GM18520 (cell line): ENCODE results near the gene GALR3.
"Not testable (repeated sequence)": the region's sequence is repeated elsewhere in the genome, so short reads cannot be mapped to it uniquely, and the experiment has no call there.

ENCODE experiments used
- ATAC-seq: cut with Tn5 transposase; IDR thresholded peaks from one replicate; pipeline ENCODE4 v1.9.1; 2021; ENCODE audit not compliant: unreplicated experiment

GALR3 gene, protein sequence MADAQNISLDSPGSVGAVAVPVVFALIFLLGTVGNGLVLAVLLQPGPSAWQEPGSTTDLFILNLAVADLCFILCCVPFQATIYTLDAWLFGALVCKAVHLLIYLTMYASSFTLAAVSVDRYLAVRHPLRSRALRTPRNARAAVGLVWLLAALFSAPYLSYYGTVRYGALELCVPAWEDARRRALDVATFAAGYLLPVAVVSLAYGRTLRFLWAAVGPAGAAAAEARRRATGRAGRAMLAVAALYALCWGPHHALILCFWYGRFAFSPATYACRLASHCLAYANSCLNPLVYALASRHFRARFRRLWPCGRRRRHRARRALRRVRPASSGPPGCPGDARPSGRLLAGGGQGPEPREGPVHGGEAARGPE

DNA sequence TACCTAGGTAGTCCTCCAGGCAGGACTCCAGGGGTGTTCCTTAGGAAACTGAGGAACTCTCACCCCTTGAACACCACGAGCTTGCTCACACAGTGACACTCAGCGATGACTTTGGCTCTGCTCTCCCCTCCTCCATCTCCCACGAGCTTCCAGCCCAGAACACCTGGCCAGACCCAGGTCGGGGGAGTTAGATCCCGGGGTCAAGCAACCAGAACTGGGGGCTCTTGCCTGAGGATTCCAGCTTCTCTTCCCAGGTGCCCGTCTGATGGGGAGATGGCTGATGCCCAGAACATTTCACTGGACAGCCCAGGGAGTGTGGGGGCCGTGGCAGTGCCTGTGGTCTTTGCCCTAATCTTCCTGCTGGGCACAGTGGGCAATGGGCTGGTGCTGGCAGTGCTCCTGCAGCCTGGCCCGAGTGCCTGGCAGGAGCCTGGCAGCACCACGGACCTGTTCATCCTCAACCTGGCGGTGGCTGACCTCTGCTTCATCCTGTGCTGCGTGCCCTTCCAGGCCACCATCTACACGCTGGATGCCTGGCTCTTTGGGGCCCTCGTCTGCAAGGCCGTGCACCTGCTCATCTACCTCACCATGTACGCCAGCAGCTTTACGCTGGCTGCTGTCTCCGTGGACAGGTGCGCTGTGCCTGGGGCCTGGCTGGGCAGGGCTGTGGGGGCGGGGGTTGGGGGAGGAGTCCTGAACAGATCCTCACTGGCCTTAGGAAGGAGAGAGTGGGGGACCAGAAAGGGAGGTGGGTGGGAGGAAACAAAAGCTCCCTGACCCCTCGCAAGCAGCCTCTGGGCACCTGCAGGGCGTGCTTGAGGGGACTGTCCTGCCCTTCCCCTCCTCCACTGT is at the start of gene GALR3:
Gene GALR3 (plus strand): TSS at position 249 of the 852 bp plus-strand sequence. CDS start 25 bp downstream, at position 274.
- ATAC-seq = no peak

DNA sequence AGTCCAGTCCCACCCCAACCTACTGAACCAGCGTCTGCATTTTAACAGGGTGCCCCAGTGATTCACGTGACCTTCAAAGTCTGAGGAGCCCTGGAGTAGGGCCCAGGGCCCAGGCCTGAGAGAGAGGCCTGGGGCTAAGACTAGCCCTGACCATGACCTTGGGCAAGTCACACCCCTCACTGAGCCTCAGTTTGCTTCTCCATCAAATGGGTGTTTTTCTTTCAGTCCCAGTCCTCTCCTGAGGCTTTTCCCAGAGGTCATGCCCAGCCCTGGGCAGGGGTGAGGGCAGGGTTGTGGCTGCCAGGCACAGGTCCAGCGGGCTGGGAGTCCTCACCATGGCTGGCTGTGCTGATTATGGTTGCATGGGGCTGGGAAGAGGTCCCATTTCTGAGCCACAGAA is 48.5 kb upstream of the GALR3 start:
- ATAC-seq = no peak

DNA sequence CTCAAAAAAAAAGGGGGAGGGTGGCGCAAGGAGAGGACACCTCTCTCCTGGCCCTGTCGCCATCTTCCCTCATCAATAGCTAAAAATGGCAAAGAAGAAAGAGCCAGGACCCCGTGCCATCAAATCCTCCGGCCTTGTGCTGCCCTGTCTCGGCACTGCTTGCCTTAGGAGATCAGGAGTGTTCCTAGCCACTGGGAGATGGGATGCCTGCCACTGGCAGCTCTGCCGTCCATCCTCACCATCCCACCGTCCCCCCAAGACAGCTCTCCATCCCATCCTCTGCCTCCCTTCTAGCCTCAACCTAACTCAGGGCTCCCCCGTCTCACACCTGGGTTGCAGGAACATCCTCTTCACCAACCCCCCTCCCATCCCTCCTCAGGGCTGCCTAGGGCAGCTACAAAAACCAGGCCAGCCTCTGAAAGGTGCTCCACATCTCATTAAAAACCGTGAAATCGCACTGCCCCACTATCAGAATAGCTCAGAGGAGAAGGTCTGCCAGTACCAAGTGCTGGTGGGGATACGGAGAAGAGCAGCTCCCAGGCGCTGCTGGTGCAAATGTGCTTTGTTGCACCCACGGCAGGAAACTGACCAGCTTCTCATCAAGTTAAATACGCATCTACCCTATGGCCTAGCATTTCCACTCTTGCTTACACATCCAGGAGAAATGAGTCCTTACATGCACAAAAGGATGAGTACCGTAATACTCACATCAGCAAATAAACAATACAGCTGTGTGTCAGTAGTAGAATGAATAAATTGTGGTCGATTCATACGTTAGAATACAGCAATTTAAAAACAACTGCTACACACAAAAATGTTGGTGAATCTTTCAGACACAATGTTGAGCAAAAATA is 47.2 kb upstream of the GALR3 start:
- ATAC-seq = no peak

DNA sequence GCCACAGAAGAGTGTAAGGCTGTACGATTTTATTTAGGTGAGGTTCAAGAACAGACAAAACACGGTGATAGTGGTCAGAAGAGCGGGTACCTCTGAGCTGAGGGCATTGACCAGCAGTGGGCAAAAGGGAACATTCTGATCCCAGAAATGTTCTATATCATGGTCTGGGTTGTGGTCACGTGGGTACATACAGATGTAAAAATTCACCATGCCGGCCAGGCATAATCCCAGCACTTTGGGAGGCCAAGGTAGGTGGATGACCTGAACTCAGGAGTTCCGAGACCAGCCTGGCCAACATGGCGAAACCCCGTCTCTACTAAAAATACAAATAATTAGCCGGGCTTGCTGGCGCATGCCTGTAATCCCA is 46.6 kb upstream of the GALR3 start:
- ATAC-seq = no peak

DNA sequence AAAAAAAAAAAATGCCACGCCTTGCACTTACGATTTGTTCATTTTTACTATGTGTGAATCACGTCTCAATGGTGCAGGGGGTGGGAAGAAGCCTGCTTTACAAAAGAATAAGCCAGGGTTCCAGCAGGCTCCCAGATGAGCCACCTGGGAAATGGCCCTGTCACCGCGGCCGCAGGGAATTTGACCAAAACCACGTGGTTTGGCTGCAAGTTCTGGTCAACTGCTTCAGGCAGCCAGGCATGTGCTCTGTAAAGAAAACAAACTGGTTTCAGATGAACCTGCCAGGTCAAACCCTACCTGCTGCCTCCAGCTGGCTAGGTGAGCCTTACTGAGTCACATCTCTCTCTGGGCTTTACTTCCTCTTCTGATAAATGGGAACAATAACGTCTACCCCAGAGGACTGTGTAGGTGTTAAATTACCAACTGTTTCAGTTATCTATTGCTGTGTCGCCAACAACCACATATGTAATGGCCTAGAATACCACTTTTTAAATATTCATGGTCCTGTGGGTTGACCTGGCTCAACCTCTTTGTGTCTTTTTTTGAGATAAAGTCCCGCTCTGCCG is 46.0 kb upstream of the GALR3 start:
- ATAC-seq = peak; percentile 88

DNA sequence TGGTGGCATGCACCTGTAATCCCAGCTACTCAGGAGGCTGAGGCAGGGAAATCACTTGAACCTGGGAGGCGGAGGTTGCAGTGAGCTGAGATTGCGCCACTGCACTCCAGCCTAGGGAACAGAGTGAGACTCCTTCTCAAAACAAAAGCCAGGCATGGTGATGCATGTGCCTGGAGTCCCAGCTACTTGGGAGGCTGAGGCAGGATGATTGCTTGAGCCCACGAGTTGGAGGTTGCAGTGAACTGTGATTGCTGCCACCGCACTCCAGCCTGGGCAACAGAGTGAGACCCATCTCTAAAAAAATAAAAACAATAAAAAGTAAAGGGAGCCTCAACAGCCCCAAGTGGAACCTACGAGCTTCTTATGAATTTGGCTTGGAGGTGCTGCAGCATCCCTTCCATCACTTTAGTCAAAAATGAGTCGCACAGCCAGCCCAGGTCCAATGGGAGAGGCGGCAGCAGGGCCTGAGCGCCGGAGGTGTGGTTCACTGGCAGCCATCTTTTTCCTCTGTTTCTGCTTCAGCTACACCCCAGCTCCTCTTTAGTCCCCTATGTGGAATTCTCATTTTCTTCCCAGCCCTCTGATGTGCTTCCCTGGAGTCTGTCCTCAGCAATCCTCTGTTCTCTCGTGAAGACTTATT is 44.7 kb upstream of the GALR3 start:
- ATAC-seq = no peak

DNA sequence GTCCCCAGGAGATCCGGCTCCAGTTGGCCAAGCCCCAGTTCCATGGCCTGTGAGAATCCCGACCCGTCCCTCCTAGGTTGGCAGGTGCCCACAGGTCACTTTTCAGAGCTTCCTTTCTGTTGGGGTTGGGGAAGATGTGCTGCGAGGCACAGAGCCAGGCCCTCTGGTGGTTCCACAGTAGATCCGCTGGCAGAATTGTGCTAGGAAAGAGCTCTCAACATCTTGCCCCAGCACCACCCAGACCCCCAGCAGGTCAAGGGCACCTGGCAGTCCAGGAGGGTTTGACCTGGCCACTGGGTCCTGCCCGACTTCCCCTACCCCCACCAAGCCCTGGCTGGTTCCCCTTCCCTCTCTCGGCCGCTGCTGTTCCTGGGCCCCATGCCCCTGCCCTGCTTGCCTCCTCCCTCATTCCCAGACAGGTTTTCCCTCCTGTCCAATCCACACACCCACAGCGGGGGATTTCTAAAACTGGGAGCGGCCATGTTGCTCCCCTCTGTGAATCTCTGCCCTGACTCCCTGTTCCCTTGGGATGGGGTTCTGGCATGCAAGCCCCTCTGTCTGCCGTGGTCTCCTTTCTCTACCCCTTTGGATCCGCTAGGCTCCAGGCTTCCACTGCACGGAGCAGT is 41.6 kb upstream of the GALR3 start:
- ATAC-seq = no peak

DNA sequence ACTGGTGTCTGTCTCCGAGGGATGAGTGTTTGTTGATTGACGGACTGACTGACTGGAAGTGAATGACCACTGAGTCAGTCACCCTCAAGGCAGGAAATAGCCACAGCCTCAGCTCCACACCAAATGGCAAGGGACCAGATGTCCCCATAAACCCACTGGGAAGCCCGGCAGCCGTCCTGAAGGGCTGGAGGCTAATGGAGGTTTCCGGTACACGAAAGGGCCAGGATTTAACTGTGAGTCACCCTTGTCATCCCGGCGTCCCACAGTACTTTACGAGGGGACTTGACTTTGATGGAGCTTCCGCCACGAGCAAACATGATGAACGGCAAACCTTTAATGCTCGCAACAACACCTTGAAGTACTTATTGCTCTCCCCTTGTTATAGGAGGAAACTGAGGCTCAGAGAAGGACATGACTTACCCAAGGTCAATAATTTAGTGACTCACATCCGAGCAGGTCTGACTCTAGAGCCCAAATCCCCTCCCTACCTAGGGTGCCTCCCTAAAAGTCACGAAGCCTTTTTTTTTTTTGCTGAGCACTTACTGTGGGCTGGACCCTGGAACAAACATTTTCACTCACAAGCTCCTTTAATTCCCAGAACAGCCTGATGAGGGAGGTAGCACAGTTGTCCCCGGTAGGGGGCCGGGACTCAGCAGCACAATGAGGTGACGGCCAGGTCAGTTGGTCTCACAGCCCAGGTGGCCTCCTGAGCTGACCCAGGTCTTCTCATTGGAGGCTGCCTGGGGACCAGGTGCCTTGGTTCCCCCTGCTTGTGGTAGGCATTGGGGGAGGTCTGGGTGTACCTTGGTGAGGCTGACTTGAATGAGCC is 40.6 kb upstream of the GALR3 start:
- no peak for ATAC-seq

DNA sequence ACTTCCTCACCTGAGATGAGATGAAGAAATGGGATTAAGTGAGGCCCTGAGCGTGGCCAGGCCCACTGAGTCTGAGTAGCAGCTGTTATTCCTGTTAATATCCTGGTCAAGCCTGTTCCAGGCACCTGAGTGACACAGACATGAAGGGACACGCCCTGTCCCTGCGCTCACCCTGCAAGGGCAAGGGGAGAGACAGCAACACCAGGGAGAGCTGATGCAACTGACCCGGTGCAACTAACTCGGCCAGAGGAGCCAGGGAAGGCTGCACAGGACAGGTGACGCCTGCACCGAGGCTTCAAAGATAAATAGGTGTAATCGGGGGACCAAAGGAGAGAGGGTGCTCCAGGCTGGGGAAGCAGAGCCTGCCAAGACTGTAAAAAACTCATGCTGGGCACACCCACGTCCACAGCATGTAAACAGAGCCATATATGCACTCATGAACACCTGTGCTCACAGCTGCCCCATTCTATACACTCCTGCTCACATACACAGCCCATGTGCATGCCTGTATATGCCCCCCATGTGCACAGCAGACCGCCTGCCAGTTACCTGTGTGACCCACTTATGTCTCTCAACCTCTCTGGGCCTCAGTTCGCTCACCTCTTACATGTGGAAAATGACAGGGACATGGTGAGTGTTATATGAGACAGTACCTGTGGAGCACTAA is 38.2 kb upstream of the GALR3 start:
- no peak for ATAC-seq

DNA sequence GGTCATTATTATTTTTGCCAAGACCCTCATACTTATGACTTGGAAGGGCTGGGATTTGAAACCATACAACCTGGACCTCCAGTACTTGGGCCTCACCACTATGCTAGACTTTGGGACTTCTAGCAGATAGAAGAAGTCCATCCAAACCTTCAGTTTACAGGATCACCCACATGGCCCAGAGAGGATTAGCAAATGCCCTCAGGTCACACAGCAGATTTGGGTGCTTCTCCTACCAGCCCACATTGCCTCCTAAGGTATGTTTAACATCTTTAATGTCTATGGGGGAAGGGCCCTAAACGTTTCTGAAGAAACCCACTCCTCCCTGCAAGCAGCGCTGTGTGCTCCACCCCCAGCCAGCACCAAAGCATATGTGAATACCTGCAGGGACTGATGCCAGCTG is 32.9 kb upstream of the GALR3 start:
- ATAC-seq = no peak

DNA sequence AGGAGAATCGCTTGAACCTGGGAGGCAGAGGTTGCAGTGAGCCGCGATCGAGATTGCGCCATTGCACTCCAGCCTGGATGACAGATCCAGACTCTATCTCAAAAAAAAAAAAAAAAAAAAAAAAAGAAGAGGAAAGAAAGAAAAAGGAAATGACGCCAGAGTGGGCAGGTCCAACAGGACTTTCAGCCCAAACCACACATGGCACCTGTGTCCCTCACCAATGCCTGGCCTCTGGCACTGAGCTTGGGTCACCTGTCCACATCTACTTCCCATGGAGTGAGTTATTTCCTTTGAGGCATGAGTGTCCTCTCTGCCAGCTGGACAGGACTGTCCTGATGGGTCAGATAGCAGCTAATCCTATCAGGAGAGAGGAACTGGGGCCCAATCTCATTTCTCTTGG is 30.7 kb upstream of the GALR3 start:
- no peak for ATAC-seq

DNA sequence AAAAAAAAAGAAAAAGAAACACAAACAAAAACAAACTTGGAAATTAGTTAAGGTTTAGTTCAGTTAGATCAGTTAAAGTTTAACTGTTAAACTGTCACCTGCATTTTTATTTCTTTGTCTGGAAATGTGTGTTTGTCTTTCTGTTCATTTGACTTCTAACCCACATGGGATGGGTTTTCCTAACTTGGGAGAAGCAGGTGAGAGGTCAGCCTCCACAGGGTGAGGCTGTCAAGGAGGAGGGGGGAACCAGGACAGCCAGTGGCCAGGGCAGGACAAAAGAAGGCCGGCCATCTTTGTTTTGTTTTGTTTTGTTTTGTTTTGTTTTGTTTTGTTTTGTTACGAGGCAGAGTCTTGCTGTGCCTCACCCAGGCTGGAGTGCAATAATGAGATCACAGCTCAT is 28.8 kb upstream of the GALR3 start:
- ATAC-seq = no peak

DNA sequence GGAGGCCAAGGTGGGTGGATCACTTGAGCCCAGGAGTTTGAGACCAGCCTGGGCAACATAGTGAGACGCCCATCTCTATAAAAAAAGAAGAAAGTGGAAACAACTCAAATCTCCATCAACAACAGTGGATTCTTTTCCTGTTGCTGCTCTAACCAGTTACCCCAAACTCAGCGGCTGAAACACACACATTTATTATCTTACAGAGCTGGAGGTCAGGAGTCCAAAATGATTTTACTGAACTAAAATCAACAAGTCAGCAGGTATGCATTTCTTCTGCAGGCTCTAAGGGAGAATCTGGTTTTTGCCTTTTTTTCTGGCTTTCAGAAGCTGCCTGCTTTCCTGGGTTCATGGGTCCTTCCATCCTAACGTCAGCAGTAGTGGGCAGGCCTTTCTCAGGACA is 27.1 kb upstream of the GALR3 start:
- no peak for ATAC-seq

DNA sequence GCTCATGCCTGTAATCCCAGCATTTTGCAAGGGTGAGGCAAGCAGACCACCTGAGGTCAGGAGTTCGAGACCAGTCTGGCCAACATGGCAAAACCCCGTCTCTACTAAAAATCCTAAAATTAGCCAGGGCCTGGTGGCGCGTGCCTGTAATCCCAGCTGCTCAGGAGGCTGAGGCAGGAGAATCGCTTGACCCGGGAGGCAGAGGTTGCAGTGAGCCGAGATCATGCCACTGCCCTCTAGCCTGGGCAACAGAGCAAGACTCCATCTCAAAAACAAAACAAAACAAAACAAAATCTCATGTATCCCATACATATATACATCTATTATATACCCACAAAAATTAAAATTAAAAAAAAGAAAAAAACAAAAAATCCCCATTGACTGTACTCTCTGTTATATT is 25.9 kb upstream of the GALR3 start:
- not testable (repeated sequence) for ATAC-seq

DNA sequence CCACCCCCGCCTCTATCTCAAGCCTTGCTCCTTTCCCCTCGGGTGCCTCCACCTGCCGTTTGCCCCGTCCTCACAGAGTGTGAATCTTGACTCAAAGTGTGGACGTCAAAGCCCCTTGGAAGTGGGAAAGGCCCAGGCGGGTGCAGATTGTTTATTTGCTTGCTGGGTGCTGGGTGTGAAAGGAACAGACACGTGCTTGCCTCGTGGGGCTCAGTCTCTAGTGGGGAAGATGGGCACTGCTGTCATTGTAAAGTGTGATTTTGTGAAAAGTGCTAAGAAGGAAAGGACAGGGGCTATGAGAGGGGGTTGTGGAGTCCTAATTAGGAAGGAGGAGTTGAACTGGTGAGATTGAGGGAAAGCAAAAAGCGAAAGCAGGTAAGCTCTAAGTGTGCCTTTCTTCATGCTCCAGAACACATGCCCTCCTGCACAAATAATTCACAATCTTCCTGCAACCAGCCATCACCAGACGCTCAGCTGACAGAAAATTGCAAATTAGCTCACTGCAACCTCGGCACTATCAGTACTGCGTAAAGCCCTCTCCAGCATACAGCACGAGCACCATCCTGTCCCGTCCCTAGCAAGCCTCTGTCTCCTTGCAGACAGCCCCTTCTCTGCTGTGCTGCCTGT is 25.2 kb upstream of the GALR3 start:
- ATAC-seq = no peak

DNA sequence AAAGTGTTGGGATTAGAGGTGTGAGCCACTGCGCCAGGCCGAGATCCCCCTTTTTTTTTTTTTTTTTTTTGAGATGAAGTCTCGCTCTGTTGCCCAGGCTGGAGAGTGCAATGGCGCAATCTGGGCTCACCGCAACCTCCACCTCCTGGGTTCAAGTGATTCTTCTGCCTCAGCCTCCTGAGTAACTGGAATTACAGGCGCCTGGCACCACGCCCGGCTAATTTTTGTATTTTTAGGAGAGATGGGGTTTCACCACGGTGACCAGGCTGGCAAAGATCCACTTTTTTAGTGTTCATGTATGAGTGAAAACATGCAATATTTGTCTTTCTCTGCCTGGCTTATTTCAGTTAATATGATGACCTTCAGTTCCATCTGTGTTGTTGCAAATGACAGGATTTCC is 23.2 kb upstream of the GALR3 start:
- not testable (repeated sequence) for ATAC-seq

DNA sequence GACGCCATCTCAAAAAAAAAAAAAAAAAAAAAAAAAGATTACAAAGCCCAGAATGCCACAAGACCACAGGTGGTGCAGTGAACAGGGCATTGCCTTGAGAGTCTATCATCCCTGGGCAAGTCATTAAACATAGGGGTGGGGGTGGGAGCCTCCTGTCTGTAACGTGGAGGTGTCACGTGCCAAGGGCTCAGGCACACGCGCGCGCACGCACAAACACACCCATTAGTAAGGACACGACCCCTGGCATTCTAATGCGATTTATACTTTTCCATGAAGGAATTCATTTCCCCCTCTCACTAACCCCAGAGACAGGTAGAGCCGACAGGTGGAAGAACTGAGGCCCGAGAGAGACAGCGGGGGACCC is 21.3 kb upstream of the GALR3 start:
- ATAC-seq = no peak
